Measurements from ENCODE around the gene FSTL1.

FSTL1 gene

DNA sequence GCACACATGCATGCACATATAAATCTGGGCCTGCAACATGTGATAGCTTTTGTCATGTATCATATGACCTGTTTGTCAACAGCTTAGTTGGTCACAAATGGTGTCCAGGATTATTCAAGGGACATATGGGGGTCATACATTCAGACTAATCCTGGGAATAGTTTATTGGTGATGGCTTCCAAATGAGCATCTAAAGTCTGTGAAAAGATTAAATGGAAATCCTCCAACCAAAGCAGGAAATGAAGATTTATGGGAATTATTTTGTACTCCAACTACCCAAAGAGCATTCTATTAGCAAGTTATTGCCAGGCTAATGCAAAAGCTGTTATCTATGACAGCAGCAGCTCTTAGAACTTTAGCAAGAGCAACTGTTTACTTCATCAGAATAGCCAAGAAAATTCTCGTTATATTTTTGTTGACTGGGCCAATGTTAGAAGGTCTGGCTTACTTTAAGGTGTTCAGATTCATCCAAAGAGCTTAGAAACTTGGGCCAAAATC is 7.1 kb downstream of the FSTL1 start:
- no peak for TF ChIP-seq CTCF (conservative IDR thresholded peaks at IDR 0.05; ENCODE audit: control insufficient read depth, insufficient read depth, low read depth, low read length)
- DNase-seq (ENCODE audit: low read depth), result no peak
- H3K4me3 ChIP-seq (ENCODE audit: control insufficient read depth, low read depth, low read length), result no peak overlapping the region

- H3K4me3 ChIP-seq (ENCODE audit: control insufficient read depth, low read depth, low read length), result no peak overlapping the region
- DNase-seq (ENCODE audit: low read depth), result no peak
- peak; percentile 33 for TF ChIP-seq CTCF (conservative IDR thresholded peaks at IDR 0.05; ENCODE audit: control insufficient read depth, insufficient read depth, low read depth, low read length)
Measured at GRCh38 chr3:120442975-120443517, 7.7 kb downstream of the FSTL1 start.

DNA sequence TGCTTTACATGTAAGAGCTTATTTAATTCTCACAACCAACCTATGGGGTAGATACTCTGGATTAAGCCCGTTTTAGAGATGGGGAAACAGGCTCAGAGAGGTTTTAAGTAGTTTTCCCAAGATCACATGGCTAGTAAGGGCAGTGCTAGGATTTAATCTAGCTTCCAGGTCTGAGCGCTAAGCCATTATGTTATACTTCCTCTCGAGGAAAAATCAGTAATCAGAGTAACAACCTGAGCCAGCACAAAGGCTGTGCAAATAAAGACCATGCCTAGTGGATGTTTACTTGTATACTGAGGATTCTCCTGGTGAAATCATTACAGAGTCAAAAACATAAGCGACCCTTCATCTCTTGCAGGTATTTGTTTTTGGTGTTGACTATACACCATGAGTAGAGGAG is 9.0 kb downstream of the FSTL1 start:
- DNase-seq (ENCODE audit: low read depth), result no peak
- H3K4me3 ChIP-seq (ENCODE audit: control insufficient read depth, low read depth, low read length), result no peak overlapping the region
- TF ChIP-seq CTCF (conservative IDR thresholded peaks at IDR 0.05; ENCODE audit: control insufficient read depth, insufficient read depth, low read depth, low read length), result no peak

- no peak for TF ChIP-seq CTCF (conservative IDR thresholded peaks at IDR 0.05; ENCODE audit: control insufficient read depth, insufficient read depth, low read depth, low read length)
- H3K4me3 ChIP-seq (ENCODE audit: control insufficient read depth, low read depth, low read length), result no peak overlapping the region
- no peak for DNase-seq (ENCODE audit: low read depth)
Measured at GRCh38 chr3:120440762-120441161, 10.0 kb downstream of the FSTL1 start.

DNA sequence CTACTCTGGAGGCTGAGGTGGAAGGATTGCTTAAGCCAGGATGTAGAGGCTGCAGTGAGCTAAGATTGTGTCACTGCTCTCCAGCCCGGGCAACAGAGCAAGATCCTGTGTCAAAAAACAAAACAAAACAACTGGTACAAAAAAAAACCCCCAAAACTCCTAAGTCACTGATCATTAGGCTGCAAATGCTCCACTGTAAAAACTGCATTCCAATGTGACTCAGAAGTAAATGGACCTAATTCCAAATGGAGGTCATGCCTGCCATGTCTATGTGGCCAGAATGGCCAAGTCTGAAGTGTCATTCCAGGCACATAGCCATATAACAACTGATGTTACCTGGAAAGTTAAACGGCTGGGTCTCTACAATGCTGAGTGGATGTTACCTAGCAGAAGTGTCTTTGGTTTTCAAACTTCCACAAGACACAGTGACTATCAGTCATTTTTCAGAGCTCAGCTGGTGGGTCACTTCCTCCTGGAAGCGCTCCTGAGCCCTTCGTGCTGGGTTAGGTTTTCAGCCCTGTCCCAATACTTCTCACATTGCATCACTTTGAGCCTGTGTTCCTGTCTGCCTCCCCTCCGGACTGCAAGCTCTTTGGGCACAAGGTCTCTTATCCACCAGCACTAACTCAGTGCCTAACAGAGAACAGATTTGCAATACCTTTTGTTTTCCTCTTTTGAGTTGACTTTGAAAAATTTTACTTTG is 10.6 kb downstream of the FSTL1 start:
- DNase-seq (ENCODE audit: low read depth), result no peak

DNA sequence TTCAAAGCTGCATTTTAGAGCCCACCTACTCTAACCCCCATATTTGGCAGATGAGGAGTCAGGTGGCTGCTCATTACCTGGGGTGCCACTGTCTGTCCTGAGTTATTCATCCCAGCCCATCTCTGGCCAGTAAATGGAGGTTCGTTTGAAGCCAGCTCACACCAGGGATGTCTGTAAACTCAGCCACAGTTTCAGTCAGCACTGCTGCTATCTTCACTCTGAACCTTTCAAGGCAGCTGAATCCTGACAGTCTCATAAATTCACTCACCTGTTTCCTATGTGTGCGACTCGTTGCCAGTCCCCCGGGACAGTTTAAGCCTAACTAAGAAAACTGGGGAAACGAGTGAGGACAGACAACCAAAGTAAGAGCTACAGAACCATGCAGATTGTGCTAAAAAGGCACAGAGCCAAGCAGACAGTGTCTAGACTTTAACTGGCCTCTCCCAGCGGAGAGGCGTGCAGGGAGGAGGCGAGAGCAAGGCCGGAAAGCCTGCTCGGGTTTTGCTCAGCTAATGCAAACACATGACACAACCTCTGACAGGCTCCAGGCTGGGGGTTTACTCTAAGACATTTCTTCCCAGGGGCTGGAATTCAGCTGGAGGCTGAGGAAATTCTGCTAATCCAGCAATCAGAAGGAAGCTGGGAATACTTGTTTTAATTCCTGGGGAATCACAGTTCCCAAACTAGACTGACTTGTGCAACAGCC is 12.0 kb downstream of the FSTL1 start:
- H3K4me3 ChIP-seq (ENCODE audit: control insufficient read depth, low read depth, low read length), result no peak overlapping the region
- no peak for TF ChIP-seq CTCF (conservative IDR thresholded peaks at IDR 0.05; ENCODE audit: control insufficient read depth, insufficient read depth, low read depth, low read length)
- peak; percentile 73 for DNase-seq (ENCODE audit: low read depth)

More for the DNA sequence above, 10.6 kb downstream of the FSTL1 start:
- TF ChIP-seq CTCF (conservative IDR thresholded peaks at IDR 0.05; ENCODE audit: control insufficient read depth, insufficient read depth, low read depth, low read length), result no peak
- H3K4me3 ChIP-seq (ENCODE audit: control insufficient read depth, low read depth, low read length), result no peak overlapping the region
